GM19043 (cell line): ENCODE results near the gene VPS54.
"Not testable (repeated sequence)": the region's sequence is repeated elsewhere in the genome, so short reads cannot be mapped to it uniquely, and the experiment has no call there.

Experiments used
- ATAC-seq: cut with Tn5 transposase; IDR thresholded peaks from one replicate; pipeline ENCODE4 v1.9.1; 2021; ENCODE audit warnings: low read depth; ENCODE audit not compliant: unreplicated experiment

Gene VPS54

DNA sequence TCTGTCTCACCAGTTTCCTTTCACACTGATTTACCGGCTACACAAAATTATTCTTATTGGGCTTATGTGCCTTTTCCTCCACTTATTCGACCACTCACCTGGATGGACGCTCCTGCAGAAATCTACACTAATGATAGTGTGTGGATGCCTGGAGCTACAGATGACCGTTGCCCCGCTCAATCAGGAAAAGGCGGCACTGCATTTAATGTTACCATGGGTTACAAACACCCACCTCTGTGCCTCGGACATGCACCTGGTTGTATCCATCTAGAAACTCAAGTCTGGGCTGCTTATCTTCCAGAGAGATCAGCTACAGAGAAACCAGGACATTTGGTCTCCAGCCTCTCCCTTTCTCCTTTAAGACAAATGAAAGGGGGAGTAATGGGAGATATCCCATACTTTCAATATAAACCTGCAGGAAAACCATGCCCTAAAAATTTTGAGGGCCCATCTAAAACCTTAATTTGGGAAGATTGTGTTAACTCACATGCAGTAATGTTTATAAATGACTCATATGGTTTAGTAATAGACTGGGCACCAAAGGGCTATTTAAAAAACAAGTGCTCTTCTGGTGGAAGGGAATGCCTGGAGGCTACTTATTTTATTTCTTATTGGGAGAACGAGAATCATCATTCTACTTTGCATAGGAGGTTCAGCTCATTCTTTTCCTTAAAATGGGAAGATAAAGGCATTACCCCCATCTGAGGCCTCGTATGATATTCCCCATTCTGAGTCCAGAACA is 24.7 kb downstream of the VPS54 start:
- not testable (repeated sequence) for ATAC-seq

DNA sequence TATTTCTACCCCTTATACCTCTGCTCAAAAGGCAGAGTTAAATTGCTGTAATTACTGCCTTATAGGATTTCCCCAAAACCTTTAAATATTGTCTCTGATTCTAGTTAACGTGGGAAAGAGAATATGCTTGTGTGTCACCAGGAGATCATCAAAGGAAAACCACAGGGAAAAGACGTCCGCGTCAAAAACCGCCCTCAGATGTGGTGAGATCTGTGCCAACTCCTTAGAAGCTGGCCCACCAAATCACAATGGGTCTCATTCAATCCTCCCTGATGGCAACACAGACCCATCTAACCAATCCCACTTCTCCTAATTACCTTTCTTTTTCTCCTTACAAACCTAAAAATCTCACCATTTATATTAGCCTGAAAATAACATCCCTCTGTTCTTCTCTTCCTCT is 25.4 kb downstream of the VPS54 start:
- no peak for ATAC-seq

DNA sequence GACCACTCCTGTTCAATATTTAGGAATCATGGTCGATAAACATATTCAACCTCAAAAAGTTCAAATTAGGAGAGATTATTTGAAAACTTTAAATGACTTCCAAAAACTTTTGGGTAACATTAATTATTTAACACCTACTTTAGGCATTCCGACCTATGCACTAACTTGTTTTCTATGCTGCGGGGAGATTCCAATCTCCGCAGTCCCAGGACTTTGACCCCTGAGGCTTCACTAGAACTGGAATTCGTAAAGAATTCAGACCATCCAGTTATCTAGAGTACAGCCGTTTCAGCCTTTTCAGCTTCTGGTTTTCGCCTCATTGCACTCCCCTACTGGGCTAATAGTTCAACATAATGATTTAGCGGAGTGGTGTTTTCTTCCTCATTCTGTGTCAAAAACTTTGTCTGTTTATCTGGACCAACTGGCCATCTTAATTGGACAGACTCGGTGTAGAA is 26.1 kb downstream of the VPS54 start:
- not testable (repeated sequence) for ATAC-seq

DNA sequence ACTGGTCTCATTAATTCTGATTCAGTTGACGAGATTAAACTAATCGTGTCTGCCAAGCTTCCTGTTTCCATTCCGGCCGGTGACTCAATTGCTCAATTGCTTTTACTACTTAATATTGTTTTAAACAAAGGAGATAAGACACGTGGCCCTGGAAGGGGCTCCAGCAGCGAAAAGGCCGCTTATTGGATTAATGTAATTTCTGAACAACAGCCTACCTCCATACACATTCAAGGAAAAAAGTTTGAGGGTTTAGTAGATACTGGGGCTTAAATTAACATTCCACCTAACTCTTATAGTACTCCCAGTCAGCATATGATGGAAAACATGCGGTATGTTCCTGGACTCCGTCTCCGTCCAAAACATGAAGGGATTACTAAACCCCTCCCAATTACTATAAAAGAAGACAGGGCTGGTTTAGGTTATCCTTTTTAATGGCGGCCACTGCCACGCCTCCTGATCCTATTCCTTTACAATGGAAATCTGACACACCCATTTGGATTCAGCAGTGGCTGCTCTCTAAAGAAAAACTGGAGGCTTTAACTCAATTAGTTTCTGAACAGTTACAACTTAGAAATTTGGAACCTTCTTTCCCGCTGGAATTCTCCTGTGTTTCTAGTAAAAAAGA is 27.1 kb downstream of the VPS54 start:
- ATAC-seq = no peak

DNA sequence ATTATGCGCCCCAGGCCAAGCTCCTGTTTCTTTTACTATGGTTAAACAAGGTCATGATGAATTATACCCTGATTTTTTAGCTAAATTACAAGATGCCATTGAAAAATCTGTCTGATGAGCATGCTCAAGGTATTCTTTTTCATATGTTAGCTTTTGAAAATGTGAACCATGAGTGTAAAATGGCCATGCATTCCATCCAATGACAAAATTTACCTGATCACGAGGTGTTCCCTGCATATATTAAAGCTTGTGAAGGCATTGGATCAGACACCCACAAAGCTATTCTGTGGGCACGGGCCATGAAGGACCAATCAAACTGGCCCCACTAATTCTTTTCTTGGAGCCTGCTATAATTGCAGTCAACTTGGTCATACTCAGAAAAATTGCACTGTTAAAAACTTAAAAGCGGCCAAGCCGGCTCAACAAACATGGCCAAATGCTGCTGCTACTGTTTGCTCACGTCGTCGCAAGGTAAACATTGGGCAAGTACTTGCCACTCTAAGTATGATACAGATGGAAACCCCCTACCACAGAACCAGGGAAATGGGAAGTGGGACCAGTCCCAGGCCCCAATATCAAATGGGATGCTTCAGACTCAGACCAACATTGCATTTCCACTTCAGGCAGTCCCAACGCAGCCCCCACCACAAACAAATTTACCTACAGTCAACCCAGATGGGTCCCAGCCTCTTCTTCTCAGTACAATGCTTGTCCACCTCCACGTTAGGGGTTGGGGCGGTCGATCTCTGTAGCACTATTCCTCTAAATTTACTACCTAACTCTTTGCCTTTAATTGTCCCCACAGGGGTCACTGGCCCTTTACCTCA is 27.8 kb downstream of the VPS54 start:
- not testable (repeated sequence) for ATAC-seq

DNA sequence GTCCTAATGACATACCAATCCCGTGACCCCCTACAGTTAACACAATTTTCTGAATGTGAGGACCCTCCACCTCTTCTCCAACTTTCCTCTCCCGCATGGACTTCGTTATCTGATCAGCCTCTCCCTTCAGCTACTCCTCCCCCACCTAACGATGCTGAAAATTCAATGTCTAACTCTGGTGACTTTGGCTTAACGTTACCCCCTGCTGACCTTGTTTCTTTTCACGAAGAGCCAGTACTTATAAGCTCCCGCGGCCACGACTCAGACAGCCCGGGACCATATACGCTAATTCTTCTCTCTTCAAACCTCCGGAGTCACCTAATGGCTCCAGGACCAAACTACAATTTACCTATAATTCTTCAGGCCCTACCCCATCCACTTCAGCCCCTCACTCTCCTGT is 29.2 kb downstream of the VPS54 start:
- ATAC-seq = no peak

DNA sequence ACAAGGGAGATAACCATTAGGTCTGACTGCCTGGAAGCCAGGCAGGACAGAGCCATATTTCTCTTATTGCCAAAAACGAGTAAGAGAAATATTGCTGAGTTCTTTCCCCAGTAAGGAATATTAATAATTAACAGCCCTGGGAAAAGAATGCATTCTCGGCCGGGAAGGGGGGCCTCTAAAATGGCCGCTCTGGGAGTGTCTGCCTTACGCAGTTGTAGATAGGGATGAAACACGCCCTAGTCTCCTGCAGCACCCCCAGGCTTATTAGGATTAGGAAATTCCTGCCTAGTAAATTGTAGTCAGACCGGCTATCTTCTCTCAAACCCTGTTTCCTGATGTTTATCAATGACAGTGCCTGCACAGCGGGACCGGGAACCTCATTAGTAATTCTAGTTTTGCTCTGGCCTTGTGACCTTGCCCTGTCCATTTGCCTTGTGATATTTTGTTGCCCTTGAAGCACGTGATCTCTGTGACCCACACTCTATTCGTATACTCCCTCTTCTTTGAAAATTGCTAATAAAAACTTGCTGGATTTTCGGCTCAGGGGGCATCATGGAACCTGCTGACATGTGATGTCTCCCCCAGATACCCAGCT is 30.3 kb downstream of the VPS54 start:
- ATAC-seq = not testable (repeated sequence)

DNA sequence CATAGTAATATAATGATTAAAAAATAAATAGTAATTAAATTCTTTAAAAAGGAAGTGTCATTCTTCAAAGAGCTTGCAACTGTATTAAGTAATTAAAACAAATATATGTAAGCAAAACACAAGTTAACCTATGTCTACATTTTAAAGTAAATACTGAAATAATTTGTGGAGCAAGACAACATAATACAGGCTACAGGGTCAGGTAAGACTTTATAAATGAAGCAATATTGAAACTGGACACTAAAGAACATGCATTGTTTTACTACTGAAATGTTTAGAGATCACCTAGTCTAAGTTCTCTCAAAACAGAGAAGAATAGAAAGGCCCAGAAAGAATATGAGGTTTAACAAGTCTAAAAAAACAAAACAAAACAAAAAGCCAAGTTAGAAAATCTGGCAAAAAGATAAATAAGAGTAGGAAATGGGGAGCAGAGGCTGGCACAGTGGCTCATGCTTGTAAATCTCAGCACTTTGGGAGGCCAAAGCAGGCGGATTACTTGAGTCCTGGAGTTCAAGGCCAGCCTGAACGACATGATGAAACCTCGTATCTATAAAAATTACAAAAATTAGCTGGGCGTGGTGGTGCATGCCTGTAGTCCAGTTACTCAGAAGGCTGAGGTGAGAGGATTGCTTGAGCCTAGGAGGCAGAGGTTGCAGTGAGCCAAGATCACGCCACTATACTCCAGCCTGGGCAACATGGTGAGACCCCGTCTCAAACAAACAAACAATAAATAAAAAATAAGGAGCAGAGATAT is 34.4 kb downstream of the VPS54 start:
- ATAC-seq = no peak

DNA sequence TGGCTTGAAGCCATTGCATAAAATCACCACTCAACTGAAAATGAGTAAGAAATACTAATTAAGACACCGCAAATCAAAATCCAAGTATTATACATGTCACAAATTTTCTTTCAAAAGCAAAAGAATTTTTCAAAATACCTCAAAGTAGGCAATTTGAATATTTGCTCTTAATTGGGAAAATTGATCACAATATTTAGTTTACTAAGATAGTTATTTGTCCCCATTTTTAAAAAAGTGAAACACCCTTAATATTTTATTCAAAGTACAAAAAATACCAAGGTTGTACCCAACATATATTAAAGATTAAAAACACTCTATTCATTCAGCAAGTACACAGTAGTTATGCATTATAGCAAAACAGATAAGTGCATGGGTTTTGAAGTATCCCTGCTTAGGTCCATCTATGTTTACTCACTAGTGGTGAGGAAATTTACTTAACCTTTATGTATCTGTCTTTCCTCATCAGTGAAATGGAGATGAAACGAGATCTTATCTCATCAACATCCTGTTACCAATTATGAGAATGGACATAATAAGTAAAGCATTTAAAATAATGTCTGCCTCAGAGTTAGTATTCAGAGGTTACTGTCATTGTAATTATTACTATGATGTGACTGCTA is 35.1 kb downstream of the VPS54 start:
- no peak for ATAC-seq

DNA sequence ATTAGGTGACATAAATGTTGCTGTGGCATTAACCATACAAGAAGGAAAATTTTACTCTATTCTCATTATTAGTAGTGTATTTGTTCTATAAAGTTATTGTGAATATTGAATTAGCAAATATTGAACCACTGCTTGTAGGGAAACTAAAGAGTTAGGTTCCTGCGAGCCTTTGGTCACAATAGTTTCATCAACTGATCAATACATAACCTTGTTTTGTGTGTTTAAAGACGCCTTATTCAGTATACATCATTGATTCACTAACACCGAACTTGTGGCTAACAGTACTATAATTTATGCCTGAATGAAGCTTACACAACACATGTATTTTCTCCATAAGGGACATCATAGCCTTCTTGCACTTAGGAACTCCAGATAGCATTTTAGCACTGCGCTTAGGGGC is 36.9 kb downstream of the VPS54 start:
- ATAC-seq = no peak

DNA sequence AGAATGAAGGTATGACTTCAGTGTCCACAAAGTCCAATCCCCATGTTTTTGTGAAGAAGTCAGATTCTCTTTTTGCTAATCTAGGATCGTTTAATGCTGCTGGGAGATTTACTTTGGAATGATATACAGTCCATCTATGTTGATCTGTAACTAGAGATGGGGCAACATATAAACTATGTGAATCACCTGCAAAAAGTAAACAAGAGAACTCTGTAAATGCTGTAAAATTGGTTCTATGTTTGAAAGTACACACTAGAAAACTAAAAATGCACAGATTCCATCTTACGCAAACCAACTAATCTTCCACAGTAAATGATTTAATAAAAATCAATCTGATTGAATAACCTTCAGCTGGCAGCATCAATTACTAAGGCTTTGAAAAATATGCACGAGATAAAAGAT is 37.5 kb downstream of the VPS54 start:
- ATAC-seq = no peak

DNA sequence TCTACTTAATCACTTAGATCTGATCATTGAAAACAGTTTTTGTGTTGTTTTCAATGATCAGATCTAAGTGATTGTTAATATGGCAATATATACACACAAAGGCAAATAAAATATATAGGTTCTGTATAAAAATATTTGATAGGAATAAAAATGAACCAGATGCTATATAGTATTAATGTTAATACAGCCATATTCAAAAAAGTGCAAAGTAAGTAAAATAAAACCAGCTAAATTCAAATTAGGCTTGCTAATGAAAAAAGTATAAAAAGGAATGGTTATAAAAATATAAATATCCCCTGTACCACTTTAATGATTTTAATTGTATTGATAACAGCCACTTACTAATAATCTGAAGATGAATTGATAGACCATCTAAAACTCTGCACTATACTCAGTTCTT is 38.4 kb downstream of the VPS54 start:
- ATAC-seq = no peak

DNA sequence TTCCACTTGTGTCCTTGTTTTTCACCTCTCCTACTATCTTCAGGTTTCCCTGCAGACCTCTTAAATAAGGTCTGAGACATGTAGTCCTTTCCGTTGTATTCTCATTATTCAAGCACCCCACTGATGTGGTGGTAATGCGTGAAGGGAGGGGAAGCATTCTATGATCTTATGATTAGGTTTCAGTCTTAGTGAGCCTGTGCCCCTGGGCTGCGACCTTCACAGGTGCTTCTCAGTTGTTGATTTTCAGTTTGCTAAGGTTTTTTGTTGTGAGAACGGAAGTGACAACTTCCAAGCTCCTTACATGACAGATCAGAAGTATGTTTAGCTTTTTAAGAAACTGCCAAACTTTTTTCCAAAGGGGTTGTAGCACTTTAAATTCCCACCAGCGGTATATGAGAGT is 41.3 kb downstream of the VPS54 start:
- peak; percentile 95 for ATAC-seq

DNA sequence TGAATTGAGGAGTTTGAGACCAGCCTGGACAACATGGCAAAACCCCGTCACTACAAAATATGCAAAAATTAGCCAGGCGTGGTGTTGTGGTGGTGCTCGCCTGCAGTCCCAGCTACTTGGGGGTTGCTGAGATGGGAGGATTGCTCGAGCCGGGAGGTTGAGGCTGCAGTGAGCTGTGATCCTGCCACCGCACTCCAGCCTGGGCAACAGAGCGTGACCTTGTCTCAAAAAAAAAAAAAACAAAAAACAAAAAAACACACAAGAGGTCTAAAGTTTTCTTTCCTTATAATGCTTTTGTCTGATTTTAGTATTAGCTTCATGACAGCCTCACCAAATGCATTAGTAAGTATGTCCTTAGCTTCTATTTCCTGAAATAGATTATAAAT is 43.1 kb downstream of the VPS54 start:
- ATAC-seq = no peak

DNA sequence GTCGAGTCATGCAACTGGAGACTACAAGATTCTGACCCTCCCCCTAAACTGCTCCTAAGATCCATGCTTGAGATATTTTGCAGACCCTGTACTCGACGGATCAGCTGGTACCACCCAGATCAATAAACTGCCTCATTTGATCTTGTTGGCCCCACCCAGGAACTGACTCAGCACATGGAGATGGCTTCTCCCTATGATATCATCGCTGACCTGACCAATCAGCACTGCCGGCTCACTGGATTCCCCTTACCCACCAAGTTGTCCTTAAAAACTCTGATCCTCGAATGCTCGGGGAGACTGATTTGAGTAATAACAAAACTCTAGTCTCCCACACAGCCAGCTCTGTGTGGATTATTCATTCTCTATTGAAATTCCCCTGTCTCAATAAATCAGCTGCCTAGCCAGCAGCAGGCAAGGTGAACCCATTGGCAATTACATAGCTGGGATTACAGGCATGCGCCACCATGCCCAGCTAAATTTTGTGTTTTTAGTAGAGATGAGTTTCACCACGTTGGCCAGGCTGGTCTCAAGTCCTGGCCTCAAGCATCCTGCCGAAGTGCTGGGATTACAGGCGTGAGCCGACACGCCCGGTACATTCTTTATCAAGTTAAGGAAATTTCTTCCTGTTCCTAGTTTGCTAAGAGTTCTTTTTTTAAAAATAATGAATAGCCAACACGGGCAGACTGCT is 43.6 kb downstream of the VPS54 start:
- ATAC-seq = no peak

DNA sequence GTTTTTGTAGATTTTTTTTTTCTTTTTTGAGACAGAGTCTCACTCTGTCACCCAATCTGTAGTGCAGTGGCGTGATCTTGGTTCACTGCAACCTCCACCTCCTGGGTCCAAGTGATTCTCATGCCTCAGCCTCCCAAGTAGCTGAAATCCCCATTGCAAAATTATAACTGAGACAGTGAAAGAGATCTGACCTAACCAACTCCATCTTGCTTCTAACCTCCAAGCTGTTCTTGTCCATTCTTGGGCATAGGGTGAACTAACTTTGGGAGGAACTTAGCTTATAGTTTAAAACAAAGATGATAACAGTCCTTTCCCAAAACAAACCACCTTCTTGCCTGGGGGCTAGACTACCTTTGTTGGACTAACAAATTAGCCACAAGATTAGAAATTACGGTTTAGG is 44.2 kb downstream of the VPS54 start:
- ATAC-seq = not testable (repeated sequence)

DNA sequence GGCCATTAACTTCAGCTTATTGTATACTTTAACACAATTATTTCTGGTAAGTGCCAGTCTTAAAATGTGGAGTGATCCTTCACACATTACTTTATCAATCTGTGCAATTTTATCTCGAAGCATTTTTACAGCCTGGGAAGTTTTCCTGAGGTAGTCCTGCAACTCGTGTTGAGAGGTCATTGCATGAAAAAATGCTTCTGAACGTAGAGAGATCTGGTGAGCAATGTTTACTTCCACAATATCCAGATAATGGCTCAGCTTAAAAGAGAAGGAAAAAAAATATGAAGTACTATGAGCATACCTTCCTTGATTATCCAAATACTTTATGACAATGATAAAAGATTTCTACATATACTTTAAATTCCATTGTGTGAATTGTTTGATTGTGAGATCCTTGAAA is 57.0 kb downstream of the VPS54 start:
- ATAC-seq = no peak

DNA sequence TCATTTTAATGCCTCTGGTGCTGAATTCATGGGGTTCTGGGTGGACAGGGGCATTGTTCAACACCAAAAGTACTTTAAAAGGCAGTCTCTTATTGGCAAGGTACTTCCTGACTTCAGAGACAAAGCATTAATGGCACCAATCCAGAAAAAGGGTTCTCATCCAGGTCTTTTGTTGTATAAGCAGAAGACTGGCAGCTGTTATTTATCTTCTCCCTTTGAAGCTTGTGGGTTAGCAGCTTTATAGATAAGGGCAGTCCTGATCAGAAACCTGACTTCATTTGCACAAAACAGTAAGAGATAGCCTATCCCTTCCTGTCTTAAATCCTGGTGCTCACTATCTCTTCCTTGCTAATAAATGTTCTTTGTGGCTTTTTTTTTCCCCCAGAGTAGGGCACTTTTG is 68.8 kb downstream of the VPS54 start:
- no peak for ATAC-seq

DNA sequence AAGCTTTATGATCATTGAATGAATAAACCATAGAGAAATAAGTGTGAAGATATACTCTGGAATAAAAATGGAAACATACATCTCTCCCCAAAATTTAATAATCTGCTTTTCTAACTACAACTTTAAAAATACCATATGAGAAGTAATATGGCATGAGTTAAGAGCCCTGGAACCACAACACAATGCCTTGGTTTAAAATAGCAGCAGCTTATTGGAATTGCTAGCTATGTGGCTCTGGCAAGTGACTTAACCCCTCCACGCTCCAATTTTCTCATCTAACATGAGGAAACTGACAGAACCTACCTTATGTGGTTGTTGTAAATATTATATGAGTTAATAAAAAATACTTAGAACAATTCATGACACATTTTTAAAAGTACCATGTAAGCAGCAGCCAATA is 76.4 kb downstream of the VPS54 start:
- no peak for ATAC-seq
